H1 (cell line): ENCODE data around the gene PIGU. TPM values are rescaled to one million over a fixed set of nuclear protein-coding genes. Genes with fewer than 3 reads are reported as not detected.

Source experiments
- CTCF ChIA-PET: fragments of 300-600 bp; sonication (Branson Sonifier 250); formaldehyde crosslinking; loops from one replicate; lab custom pipeline; 2021; ENCODE audit not compliant: partially characterized antibody; lab: Charles Lee
- POLR2A ChIA-PET: fragments of 300-600 bp; sonication (Branson Sonifier 250); formaldehyde crosslinking; loops from one replicate; lab custom pipeline; 2021; ENCODE audit warnings: inconsistent platforms; ENCODE audit not compliant: partially characterized antibody; lab: Charles Lee
- DNase-seq, 2 experiments: peaks; one replicate each; pipeline versions ENCODE4 v3.0.0 to v3.0.0-alpha.2; 2010 to 2022; ENCODE audit warnings: low spot score in 2 of 2, low read depth in 1 of 2, mixed read lengths in 1 of 2
- FAIRE-seq: peaks from 2 replicates; lab custom pipeline; 2011; peaks lifted over from hg19 to GRCh38; lab: Jason Lieb, UNC
- H2AFZ ChIP-seq: 2 replicates; pipeline ENCODE4 v1.8.1; 2012; ENCODE audit warnings: low read length, inconsistent platforms
- H2AK5ac ChIP-seq: 2 replicates; pipeline ENCODE4 v1.6.1; 2013; ENCODE audit warnings: low read depth, low read length
- H2BK120ac ChIP-seq: replicated peaks from 2 replicates; pipeline ENCODE3; 2013; ENCODE audit warnings: low read depth, low read length, inconsistent platforms
- H2BK12ac ChIP-seq: 2 replicates; pipeline ENCODE4 v1.6.1; 2013; ENCODE audit warnings: low read depth, low read length
- H2BK15ac ChIP-seq: 2 replicates; pipeline ENCODE4 v1.6.1; 2013; ENCODE audit warnings: low read length
- H2BK20ac ChIP-seq: 2 replicates; pipeline ENCODE4 v1.6.1; 2013; ENCODE audit warnings: low read length
- H2BK5ac ChIP-seq: 2 replicates; pipeline ENCODE4 v1.6.1; 2013; ENCODE audit warnings: low read depth, low read length
- H3K14ac ChIP-seq: 2 replicates; pipeline ENCODE4 v1.6.1; 2013; ENCODE audit warnings: inconsistent platforms; ENCODE audit not compliant: insufficient read length
- H3K18ac ChIP-seq: 2 replicates; pipeline ENCODE4 v1.6.1; 2013; ENCODE audit warnings: low read length; ENCODE audit errors: extremely low read depth
- H3K23ac ChIP-seq: 2 replicates; pipeline ENCODE4 v1.6.1; 2013; ENCODE audit warnings: inconsistent platforms; ENCODE audit not compliant: insufficient read length
- H3K23me2 ChIP-seq: 2 replicates; pipeline ENCODE4 v1.6.1; 2013; ENCODE audit warnings: low read depth, low read length
- H3K27ac ChIP-seq: 2 replicates; pipeline ENCODE4 v1.6.1; 2011; ENCODE audit warnings: low read depth, low read length, inconsistent platforms
- H3K27me3 ChIP-seq, 4 experiments: replicated peaks in 1 of 4; 1 replicate in 1 of 4; 2 replicates in 3 of 4; pipeline versions ENCODE4 v1.6.1 to v1.8.1; 2011 to 2013; ENCODE audit warnings: low read length in 3 of 4, mild to moderate bottlenecking in 3 of 4, inconsistent platforms in 2 of 4, mixed read lengths in 2 of 4, moderate library complexity in 1 of 4; ENCODE audit not compliant: control insufficient read depth in 3 of 4, insufficient read depth in 3 of 4; ENCODE audit errors: extremely low read depth in 1 of 4
- H3K36me3 ChIP-seq, 4 experiments: 2 replicates each; pipeline versions ENCODE4 v1.6.1 to v1.8.1; 2011 to 2013; ENCODE audit warnings: mild to moderate bottlenecking in 4 of 4, low read length in 3 of 4, moderate library complexity in 2 of 4, control low read depth in 1 of 4, inconsistent platforms in 1 of 4; ENCODE audit not compliant: insufficient read depth in 4 of 4, control insufficient read depth in 2 of 4
- H3K4ac ChIP-seq: replicated peaks from 2 replicates; pipeline ENCODE3; 2013; ENCODE audit warnings: low read length, low read depth, mixed read lengths, inconsistent platforms; ENCODE audit not compliant: insufficient read length
- H3K4me1 ChIP-seq, 4 experiments: replicated peaks in 1 of 4; 1 replicate in 1 of 4; 2 replicates in 3 of 4; pipeline versions ENCODE4 v1.6.1 to v1.8.1; 2011 to 2013; ENCODE audit warnings: low read length in 3 of 4, inconsistent platforms in 2 of 4, mixed read lengths in 1 of 4; ENCODE audit not compliant: insufficient read depth in 4 of 4, control insufficient read depth in 3 of 4
- H3K4me2 ChIP-seq, 2 experiments: 2 replicates each; pipeline versions ENCODE4 v1.6.1 to v1.8.1; 2011 to 2013; ENCODE audit warnings: low read depth in 2 of 2, low read length in 2 of 2, control low read depth in 1 of 2, inconsistent platforms in 1 of 2, mild to moderate bottlenecking in 1 of 2; ENCODE audit not compliant: insufficient read depth in 1 of 2
- H3K4me3 ChIP-seq, 4 experiments: fragments of 200-600, 300-600 bp in 1 of 4; sonication (generic), shearing (Covaris generic), sonication (Bioruptor Twin) in 1 of 4; 2 replicates each; pipeline versions ENCODE4 v1.5.1 to v1.8.1; 2011 to 2016; ENCODE audit warnings: low read length in 4 of 4, low read depth in 3 of 4, control low read depth in 2 of 4, inconsistent platforms in 2 of 4, mild to moderate bottlenecking in 2 of 4, mixed read lengths in 1 of 4, moderate library complexity in 1 of 4; ENCODE audit not compliant: insufficient read depth in 2 of 4; ENCODE audit errors: extremely low read depth in 1 of 4
- H3K56ac ChIP-seq: replicated peaks from 2 replicates; pipeline ENCODE3; 2013; ENCODE audit warnings: low read depth, mild to moderate bottlenecking, mixed read lengths, low read length, inconsistent platforms; ENCODE audit not compliant: insufficient read length
- H3K79me1 ChIP-seq: 2 replicates; pipeline ENCODE4 v1.6.1; 2013; ENCODE audit warnings: low read depth, low read length, control low read depth
- H3K79me2 ChIP-seq, 2 experiments: 2 replicates each; pipeline versions ENCODE4 v1.6.1 to v1.8.1; 2012 to 2013; ENCODE audit warnings: low read length in 2 of 2, mild to moderate bottlenecking in 2 of 2, inconsistent platforms in 1 of 2; ENCODE audit not compliant: insufficient read depth in 2 of 2, control insufficient read depth in 1 of 2
- H3K9ac ChIP-seq, 4 experiments: replicated peaks in 1 of 4; 1 replicate in 1 of 4; 2 replicates in 3 of 4; pipeline versions ENCODE4 v1.6.1 to v1.8.1; 2011 to 2013; ENCODE audit warnings: low read depth in 3 of 4, low read length in 3 of 4, control low read depth in 2 of 4, mild to moderate bottlenecking in 2 of 4, moderate library complexity in 2 of 4, inconsistent platforms in 1 of 4; ENCODE audit errors: extremely low read depth in 1 of 4
- H3K9me3 ChIP-seq, 2 experiments: 2 replicates each; pipeline versions ENCODE4 v1.6.1 to v1.8.1; 2012 to 2013; ENCODE audit warnings: mild to moderate bottlenecking in 2 of 2, moderate library complexity in 2 of 2, control low read depth in 1 of 2, inconsistent platforms in 1 of 2, low read depth in 1 of 2, low read length in 1 of 2, mixed read lengths in 1 of 2; ENCODE audit not compliant: insufficient read depth in 2 of 2
- H4K20me1 ChIP-seq, 2 experiments: replicated peaks in 1 of 2; 2 replicates each; pipeline versions ENCODE3 to v1.8.1; 2011 to 2013; ENCODE audit warnings: inconsistent platforms in 2 of 2, low read length in 2 of 2, mild to moderate bottlenecking in 1 of 2; ENCODE audit not compliant: insufficient read depth in 2 of 2, control insufficient read depth in 1 of 2
- H4K5ac ChIP-seq: 2 replicates; pipeline ENCODE4 v1.6.1; 2013; ENCODE audit warnings: low read length, low read depth, mixed read lengths, inconsistent platforms; ENCODE audit not compliant: insufficient read length
- H4K8ac ChIP-seq: 2 replicates; pipeline ENCODE4 v1.8.0; 2013; ENCODE audit warnings: mild to moderate bottlenecking, moderate library complexity, low read length, inconsistent platforms; ENCODE audit not compliant: insufficient read depth; ENCODE audit errors: extremely low read depth
- H4K91ac ChIP-seq: replicated peaks from 2 replicates; pipeline ENCODE3; 2013; ENCODE audit warnings: low read length, mixed read lengths, inconsistent platforms; ENCODE audit not compliant: insufficient read length
- BRCA1 ChIP-seq: IDR thresholded peaks from 2 replicates; pipeline ENCODE4 v1.6.1; 2012; ENCODE audit warnings: low read depth, low read length, improper control_type of control experiment
- CHD1 ChIP-seq: IDR thresholded peaks from 2 replicates; pipeline ENCODE4 v1.6.1; 2012; ENCODE audit warnings: low read depth, low read length, improper control_type of control experiment
- CHD2 ChIP-seq: IDR thresholded peaks from 2 replicates; pipeline ENCODE4 v1.6.1; 2012; ENCODE audit warnings: low read length, improper control_type of control experiment
- HDAC6 ChIP-seq: IDR thresholded peaks from one replicate; pipeline ENCODE4 v1.7.1; 2012; ENCODE audit warnings: low read depth, mild to moderate bottlenecking, inconsistent platforms, low read length, moderate library complexity
- KDM1A ChIP-seq: fragments of 200-600, 300-600 bp; sonication (generic); IDR thresholded peaks from 2 replicates; pipeline ENCODE4 v1.7.1; 2016; ENCODE audit warnings: mild to moderate bottlenecking, low read length, borderline replicate concordance
- NANOG ChIP-seq: IDR thresholded peaks from 2 replicates; pipeline ENCODE4 v1.6.1; 2011; ENCODE audit warnings: low read length, low read depth, mild to moderate bottlenecking, inconsistent platforms; ENCODE audit not compliant: insufficient read depth, poor library complexity, severe bottlenecking
- POLR2AphosphoS5 ChIP-seq: IDR thresholded peaks from 2 replicates; pipeline ENCODE4 v1.6.1; 2011; ENCODE audit warnings: low read depth, low read length
- SAP30 ChIP-seq: fragments of 300-600 bp; sonication (generic); IDR thresholded peaks from 2 replicates; pipeline ENCODE4 v1.7.1; 2012; ENCODE audit warnings: low read length, moderate library complexity, mild to moderate bottlenecking, inconsistent platforms; ENCODE audit not compliant: insufficient read depth, insufficient replicate concordance
- SIN3A ChIP-seq, 2 experiments: IDR thresholded peaks in 1 of 2; conservative IDR thresholded peaks in 1 of 2; 2 replicates each; pipeline ENCODE4 v1.6.1; 2011 to 2012; ENCODE audit warnings: low read length in 2 of 2, improper control_type of control experiment in 1 of 2, low read depth in 1 of 2, mild to moderate bottlenecking in 1 of 2
- SIX5 ChIP-seq: IDR thresholded peaks from 2 replicates; pipeline ENCODE4 v1.6.1; 2011; ENCODE audit warnings: mild to moderate bottlenecking, low read depth, low read length
- SUZ12 ChIP-seq: fragments of 200-600 bp; sonication (generic); IDR thresholded peaks from 2 replicates; pipeline ENCODE4 v1.6.1; 2012; ENCODE audit warnings: mild to moderate bottlenecking, inconsistent platforms, low read length, moderate library complexity, mixed read lengths
- TAF1 ChIP-seq: IDR thresholded peaks from 2 replicates; pipeline ENCODE4 v1.6.1; 2011; ENCODE audit warnings: mild to moderate bottlenecking, low read depth, low read length
- WGBS, 2 experiments: shearing (Covaris generic) in 1 of 2; methylation state at CpG; one replicate each; pipeline versions ENCODE4 v1.1.6 to v1.1.7; 2013 to 2015; ENCODE audit warnings: low lambda C conversion rate in 2 of 2, mixed read lengths in 2 of 2, inconsistent platforms in 1 of 2, low coverage in 1 of 2, missing lambda C conversion rate in 1 of 2; ENCODE audit not compliant: insufficient replicate concordance in 2 of 2, insufficient coverage in 1 of 2, insufficient read length in 1 of 2; ENCODE audit errors: extremely low coverage in 1 of 2, missing lambda C conversion rate in 1 of 2; 5-methylcytosine and 5-hydroxymethylcytosine counted together
- polyA plus RNA-seq, 7 experiments: library from polyadenylated mRNA; depleted of rRNA in 3 of 7; stranded (reverse) in 5 of 7; unstranded in 2 of 7; fragments of >200 nt in 5 of 7; fragments of 200-250 nt in 2 of 7; gene quantifications; 1 replicate in 5 of 7; 2 replicates in 1 of 7; 4 replicates in 1 of 7; pipeline versions ENCODE4 v1.2.1 to v1.2.3, GENCODE V29; 2011 to 2013; ENCODE audit warnings: missing spikeins in 2 of 7, mixed read lengths in 2 of 7
- total RNA-seq: library from RNA; stranded (reverse); fragmentation: NEBNext Ultra II Directional; extraction: Animal tissue kit (Norgen Biotek cat#: 25700); gene quantifications from 2 replicates; pipeline ENCODE4 v1.2.1, GENCODE V29; 2021

Gene PIGU
- total and polyA plus RNA-seq, 2 of the 8 experiments (the other 6 are each of a cell fraction or from before 2014, with no cell fraction given), result 28.3 to 117 TPM

GRCh38 chr20:34581341-34582184 is 95.3 kb downstream of the PIGU start:
- POLR2A ChIA-PET, result interaction anchor here (0.6 to 1.9 kb wide), 2 partner anchors 23 to 56 kb away, joined by 3 to 5 read pairs; partner anchors contain the start of gene MAP1LC3A
- no peak overlapping the region for H2BK20ac ChIP-seq
- no peak overlapping the region for H3K4me3 ChIP-seq
- no peak overlapping the region for H3K14ac ChIP-seq
- H4K20me1 ChIP-seq, result peaks cover 2% of the 10 kb centered on the region in 2 experiments
- no peak overlapping the region for H2AK5ac ChIP-seq
- CTCF ChIA-PET, result interaction anchor here (0.8 to 3.5 kb wide), 4 partner anchors 15 to 42 kb away, joined by 3 to 15 read pairs (median 4); no protein-coding TSS in a partner anchor
- no peak overlapping the region for H3K23ac ChIP-seq
- no peak overlapping the region for H4K5ac ChIP-seq
- no peak overlapping the region for H2BK12ac ChIP-seq
- H2BK120ac ChIP-seq, result no peak overlapping the region
- H3K79me2 ChIP-seq, result no peaks in the 10 kb centered on the region
- H3K4ac ChIP-seq, result no peak overlapping the region
- DNase-seq, result no peak
- H4K91ac ChIP-seq, result no peak overlapping the region
- H3K4me1 ChIP-seq, result no peaks in the 10 kb centered on the region; a peak in 1 of 7 replicates
- FAIRE-seq, result no peak
- H3K4me2 ChIP-seq, result no peak overlapping the region
- no peaks in the 10 kb centered on the region for H3K9me3 ChIP-seq
- no peaks in the 10 kb centered on the region for H3K23me2 ChIP-seq
- no peak overlapping the region for H2AFZ ChIP-seq
- 0 out of 8 replicates have a peak, but pooled peaks cover 0 to 3% (median 0%) of the 10 kb centered on the region in 4 experiments for H3K36me3 ChIP-seq
- H3K56ac ChIP-seq, result no peak overlapping the region
- no peak overlapping the region for H3K18ac ChIP-seq
- no peak overlapping the region for H2BK15ac ChIP-seq
- no peak overlapping the region for H4K8ac ChIP-seq
- 95% methylated on average over 11 of the region's 11 CpGs; no CpG with 5 or more reads in 1 of the 2 experiments for WGBS, 2 experiments
- H3K79me1 ChIP-seq, result no peaks in the 10 kb centered on the region
- no peak overlapping the region for H3K9ac ChIP-seq
- no peak overlapping the region for H2BK5ac ChIP-seq
- no peak overlapping the region for H3K27ac ChIP-seq
- no peaks in the 10 kb centered on the region for H3K27me3 ChIP-seq
- TF ChIP-seq CHD1 (no peak), NANOG (no peak), SAP30 (no peak), TAF1 (no peak), CHD2 (no peak), BRCA1 (no peak), HDAC6 (no peak), SIN3A (conservative IDR thresholded peaks at IDR 0.05 in 1 of 2, IDR thresholded peaks at IDR 0.05 in 1 of 2; ENCODE audit: low read depth in 1 of 2, low read length in 2 of 2) (no peak), POLR2AphosphoS5 (no peak), SIX5 (no peak), SUZ12 (no peak), KDM1A (no peak)
